Liver (tissue), 9 donors: ENCODE measurements around the gene KIAA1614. TPM values are rescaled to one million over a fixed set of nuclear protein-coding genes. Genes with fewer than 3 reads are reported as not detected.

Experiments
- DNase-seq: peaks from one replicate; pipeline ENCODE4 v3.0.0-alpha.2; 2017; ENCODE audit warnings: low spot score
- H3K27ac ChIP-seq, 2 donors: one replicate each; pipeline ENCODE4 v1.7.0; 2013; ENCODE audit warnings: inconsistent platforms in 2 of 2, low read length in 2 of 2, control low read depth in 1 of 2, low read depth in 1 of 2, mild to moderate bottlenecking in 1 of 2
- H3K27me3 ChIP-seq, 4 donors: one replicate each; pipeline versions ENCODE4 v1.6.1 to v1.7.0; 2013; ENCODE audit warnings: low read length in 3 of 4, inconsistent platforms in 1 of 4, mild to moderate bottlenecking in 1 of 4, moderate library complexity in 1 of 4; ENCODE audit not compliant: control insufficient read depth in 4 of 4, insufficient read depth in 4 of 4
- H3K36me3 ChIP-seq, 4 donors: one replicate each; pipeline versions ENCODE4 v1.6.1 to v1.7.0; 2013; ENCODE audit warnings: low read length in 3 of 4, mild to moderate bottlenecking in 3 of 4, low read depth in 1 of 4, moderate library complexity in 1 of 4; ENCODE audit not compliant: control insufficient read depth in 4 of 4, insufficient read depth in 3 of 4
- H3K4me1 ChIP-seq, 4 donors: one replicate each; pipeline versions ENCODE4 v1.6.1 to v1.7.0; 2013; ENCODE audit warnings: low read length in 3 of 4, mild to moderate bottlenecking in 3 of 4, moderate library complexity in 1 of 4; ENCODE audit not compliant: control insufficient read depth in 4 of 4, insufficient read depth in 4 of 4
- H3K4me3 ChIP-seq, 3 donors: one replicate each; pipeline versions ENCODE4 v1.6.1 to v1.7.0; 2013; ENCODE audit warnings: low read length in 3 of 3, control low read depth in 1 of 3, low read depth in 1 of 3, mild to moderate bottlenecking in 1 of 3
- H3K9ac ChIP-seq, 2 donors: one replicate each; pipeline ENCODE4 v1.7.0; 2013; ENCODE audit warnings: low read length in 2 of 2, mild to moderate bottlenecking in 2 of 2, moderate library complexity in 2 of 2, control low read depth in 1 of 2, low read depth in 1 of 2
- H3K9me3 ChIP-seq, 4 donors: one replicate each; pipeline versions ENCODE4 v1.6.1 to v1.7.0; 2013; ENCODE audit warnings: low read length in 3 of 4; ENCODE audit not compliant: control insufficient read depth in 4 of 4
- ATF3 ChIP-seq: IDR thresholded peaks from 2 replicates; pipeline ENCODE4 v1.6.1; 2016; ENCODE audit warnings: antibody characterized with exemption
- CTCF ChIP-seq: fragments of 150-350 bp; IDR thresholded peaks from 2 replicates; pipeline ENCODE4 v1.5.1; 2017; ENCODE audit warnings: improper control_type of control experiment, low read depth, low read length; ENCODE audit not compliant: missing input control
- EGR1 ChIP-seq, 2 donors: IDR thresholded peaks; 2 replicates each; pipeline ENCODE4 v1.6.1; 2016 to 2018; ENCODE audit warnings: antibody characterized with exemption in 2 of 2, low read depth in 2 of 2
- FOXA1 ChIP-seq: IDR thresholded peaks from 2 replicates; pipeline ENCODE4 v1.6.1; 2016; ENCODE audit warnings: antibody characterized with exemption
- FOXA2 ChIP-seq: IDR thresholded peaks from 2 replicates; pipeline ENCODE4 v1.6.1; 2016; ENCODE audit warnings: antibody characterized with exemption
- GABPA ChIP-seq, 2 donors: IDR thresholded peaks in 1 of 2; conservative IDR thresholded peaks in 1 of 2; 2 replicates each; pipeline ENCODE4 v1.6.1; 2016; ENCODE audit warnings: antibody characterized with exemption in 2 of 2, mild to moderate bottlenecking in 1 of 2, moderate library complexity in 1 of 2
- JUND ChIP-seq, 2 donors: IDR thresholded peaks; 2 replicates each; pipeline ENCODE4 v1.6.1; 2016; ENCODE audit warnings: antibody characterized with exemption in 2 of 2
- MAX ChIP-seq: IDR thresholded peaks from 2 replicates; pipeline ENCODE4 v1.6.1; 2016; ENCODE audit warnings: antibody characterized with exemption
- RAD21 ChIP-seq, 2 donors: IDR thresholded peaks; 2 replicates each; pipeline ENCODE4 v1.6.1; 2016; ENCODE audit warnings: antibody characterized with exemption in 2 of 2, mild to moderate bottlenecking in 2 of 2
- REST ChIP-seq: IDR thresholded peaks from 2 replicates; pipeline ENCODE4 v1.6.1; 2016; ENCODE audit warnings: antibody characterized with exemption, mild to moderate bottlenecking
- RXRA ChIP-seq, 2 donors: IDR thresholded peaks; 2 replicates each; pipeline ENCODE4 v1.6.1; 2017 to 2018; ENCODE audit warnings: antibody characterized with exemption in 2 of 2, mild to moderate bottlenecking in 1 of 2
- SP1 ChIP-seq: IDR thresholded peaks from 2 replicates; pipeline ENCODE4 v1.6.1; 2018; ENCODE audit warnings: antibody characterized with exemption, mild to moderate bottlenecking
- TAF1 ChIP-seq: conservative IDR thresholded peaks from 2 replicates; pipeline ENCODE4 v1.6.1; 2016; ENCODE audit warnings: antibody characterized with exemption, mild to moderate bottlenecking
- YY1 ChIP-seq: IDR thresholded peaks from 2 replicates; pipeline ENCODE4 v1.6.1; 2016; ENCODE audit warnings: antibody characterized with exemption, mild to moderate bottlenecking
- ZBTB33 ChIP-seq: IDR thresholded peaks from 2 replicates; pipeline ENCODE4 v1.6.1; 2016; ENCODE audit warnings: antibody characterized with exemption
- WGBS: extraction: QIAGEN DNeasy Blood & Tissue Kit; methylation state at CpG from one replicate; pipeline ENCODE4 v1.1.7; 2013; 5-methylcytosine and 5-hydroxymethylcytosine counted together
- polyA plus RNA-seq, 2 donors: library from polyadenylated mRNA; stranded (reverse) in 1 of 2; unstranded in 1 of 2; fragments of 200-250 nt in 1 of 2; fragments of >200 nt in 1 of 2; fragmentation: Nextera tagmentation in 1 of 2; extraction: Ambion mirVana in 1 of 2; gene quantifications; one replicate each; pipeline versions ENCODE4 v1.2.1 to v1.2.3, GENCODE V29; 2013 to 2015
- total RNA-seq, 2 donors: library from RNA; depleted of rRNA; stranded (reverse); fragments of >200 nt; gene quantifications; one replicate each; pipeline ENCODE4 v1.2.3, GENCODE V29; 2014
- donor health status: healthy.
- donor health status: healthy.
- donor health status: healthy.
- donor health status: healthy.
- donor health status: healthy.

Gene KIAA1614
- total and polyA plus RNA-seq, 4 donors, result 0.21 to 1.1 (median 0.40) TPM

- H3K9me3 ChIP-seq, result no peaks in the 10 kb centered on the region
- no peak overlapping the region for H3K9ac ChIP-seq
- H3K4me3 ChIP-seq, result no peak overlapping the region
- H3K36me3 ChIP-seq, result no peaks in the 10 kb centered on the region
- DNase-seq, result no peak
- H3K4me1 ChIP-seq, result peaks cover 1 to 11% (median 4%) of the 10 kb centered on the region in 4 donors
- no peak overlapping the region for H3K27ac ChIP-seq
- no peak for TF ChIP-seq CTCF
- no peak for TF ChIP-seq SP1
- TF ChIP-seq RXRA (IDR thresholded peaks at IDR 0.05), result no peak
- no peak for TF ChIP-seq ZBTB33
- TF ChIP-seq GABPA (IDR thresholded peaks at IDR 0.05 in 1 of 2, conservative IDR thresholded peaks at IDR 0.05 in 1 of 2), result no peak
- no peak for TF ChIP-seq YY1
- TF ChIP-seq MAX, result no peak
- TF ChIP-seq FOXA1, result no peak
- no peak for TF ChIP-seq JUND (IDR thresholded peaks at IDR 0.05)
- no peak for TF ChIP-seq EGR1 (IDR thresholded peaks at IDR 0.05; ENCODE audit: low read depth in 2 of 2)
- no peak for TF ChIP-seq REST
- TF ChIP-seq RAD21 (IDR thresholded peaks at IDR 0.05), result no peak
- no peak for TF ChIP-seq TAF1
- no peak for TF ChIP-seq ATF3
- TF ChIP-seq FOXA2, result no peak
- WGBS, result 91% methylated on average over 17 of the region's 17 CpGs
- no peaks in the 10 kb centered on the region for H3K27me3 ChIP-seq
Observed at GRCh38 chr1:180928331-180929230, 15.9 kb downstream of the KIAA1614 start.
